GM19397 (cell line): ENCODE measurements around the gene EPHA10.
"Not testable (repeated sequence)": the region's sequence is repeated elsewhere in the genome, so short reads cannot be mapped to it uniquely, and the experiment has no call there.

ENCODE experiments used
- ATAC-seq: cut with Tn5 transposase; IDR thresholded peaks from one replicate; pipeline ENCODE4 v1.9.1; 2021; ENCODE audit warnings: mild to moderate bottlenecking, moderate library complexity; ENCODE audit not compliant: unreplicated experiment

Gene EPHA10

GRCh38 chr1:37718901-37719571 is 45.9 kb downstream of the EPHA10 start:
- ATAC-seq: no peak

GRCh38 chr1:37718181-37718900 is 46.6 kb downstream of the EPHA10 start:
- ATAC-seq: no peak

- no peak for ATAC-seq
These were observed 47.3 kb downstream of the EPHA10 start for GRCh38 chr1:37717631-37718030.

GRCh38 chr1:37716321-37716720 is 48.6 kb downstream of the EPHA10 start:
- no peak for ATAC-seq

- ATAC-seq: no peak
These were observed 50.2 kb downstream of the EPHA10 start for GRCh38 chr1:37714689-37715088.

GRCh38 chr1:37714226-37714625 is 50.7 kb downstream of the EPHA10 start:
- ATAC-seq: no peak

GRCh38 chr1:37708471-37708870 is 56.4 kb downstream of the EPHA10 start:
- no peak for ATAC-seq

GRCh38 chr1:37705399-37705798 is 59.5 kb downstream of the EPHA10 start:
- no peak for ATAC-seq

- ATAC-seq: no peak
These were observed 60.0 kb downstream of the EPHA10 start for GRCh38 chr1:37704966-37705365.

- no peak for ATAC-seq
These were observed 61.9 kb downstream of the EPHA10 start for GRCh38 chr1:37703061-37703460.

GRCh38 chr1:37701051-37701450 is 63.9 kb downstream of the EPHA10 start:
- ATAC-seq: no peak

- no peak for ATAC-seq
These were observed 65.8 kb downstream of the EPHA10 start for GRCh38 chr1:37699147-37699546.

- ATAC-seq: no peak
These were observed 67.2 kb downstream of the EPHA10 start for GRCh38 chr1:37697737-37698136.

GRCh38 chr1:37697090-37697489 is 67.8 kb downstream of the EPHA10 start:
- ATAC-seq: no peak

GRCh38 chr1:37692834-37693175 is 72.1 kb downstream of the EPHA10 start:
- no peak for ATAC-seq

GRCh38 chr1:37692078-37692833 is 72.7 kb downstream of the EPHA10 start, which contains the start of gene CDCA8:
CDCA8 (plus strand) TSS chr1:37692516; CDS start chr1:37692691, 175 bp downstream.
- peak; percentile 71 for ATAC-seq

GRCh38 chr1:37691497-37692077 is 73.3 kb downstream of the EPHA10 start:
- ATAC-seq: no peak

GRCh38 chr1:37688926-37689325 is 76.0 kb downstream of the EPHA10 start:
- ATAC-seq: no peak

- not testable (repeated sequence) for ATAC-seq
These were observed 77.2 kb downstream of the EPHA10 start for GRCh38 chr1:37687764-37688163.

GRCh38 chr1:37685722-37686121 is 79.2 kb downstream of the EPHA10 start:
- no peak for ATAC-seq

GRCh38 chr1:37684182-37684581 is 80.7 kb downstream of the EPHA10 start:
- not testable (repeated sequence) for ATAC-seq
